Measurements from ENCODE around the gene TRPM3.

GRCh38 chr9:70551396-70551795 is 570.0 kb downstream of the TRPM3 start:
- no peak for TF ChIP-seq CTCF (IDR thresholded peaks at IDR 0.05)
- no peak for TF ChIP-seq POLR2A (IDR thresholded peaks at IDR 0.05)
